ENCODE results near the gene ZNF892.
"Not testable (repeated sequence)": the region's sequence is repeated elsewhere in the genome, so short reads cannot be mapped to it uniquely, and the experiment has no call there.

The ZNF892 gene

DNA sequence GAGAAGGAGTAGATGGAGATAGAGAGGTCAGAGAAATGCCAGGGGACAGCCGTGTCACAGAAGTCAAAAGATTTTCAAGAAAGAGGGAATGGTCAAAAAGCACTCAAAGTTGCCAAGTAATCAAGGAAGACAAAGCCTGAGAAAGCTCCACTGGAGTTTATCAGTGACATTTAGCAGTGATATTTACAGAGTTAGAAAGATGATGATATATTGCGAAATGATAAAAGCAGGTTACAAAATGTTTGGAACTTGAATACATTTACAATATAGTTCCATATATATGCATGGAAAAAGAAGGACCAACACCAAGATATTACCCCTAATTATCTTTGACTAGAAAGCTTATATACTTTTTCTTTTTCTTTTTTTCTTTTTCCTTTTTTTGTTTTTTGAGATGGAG lies 21.3 kb upstream of the ZNF892 start:
- Histone ChIP-seq H4K20me1 (ENCODE audit: insufficient read depth, low read length, poor library complexity, severe bottlenecking) (no peaks in the 10 kb centered on the region), H3K36me3 (ENCODE audit: insufficient read depth, low read length) (peaks cover 15% of the 10 kb centered on the region; the same call in 1 of the 2 replicates), H3K4me1 (ENCODE audit: insufficient read depth, low read length, poor library complexity, severe bottlenecking) (no peaks in the 10 kb centered on the region)

GRCh38 chr2:95192956-95193355 lies 14.4 kb upstream of the ZNF892 start:
- H3K4me2 ChIP-seq (ENCODE audit: low read depth, low read length, poor library complexity, severe bottlenecking); H3F3A ChIP-seq (ENCODE audit: low read depth); H4K20me1 ChIP-seq (ENCODE audit: insufficient read depth, low read length, poor library complexity, severe bottlenecking); H3K9me2 ChIP-seq (replicated peaks; ENCODE audit: low read depth, low read length); H3K79me2 ChIP-seq (ENCODE audit: insufficient read depth, low read length); H3K9me3 ChIP-seq (ENCODE audit: insufficient read depth, low read depth, low read length); H3K9ac ChIP-seq (ENCODE audit: low read depth, low read length, poor library complexity, severe bottlenecking); H3K36me3 ChIP-seq (ENCODE audit: insufficient read depth, low read length); H3K4me3 ChIP-seq (ENCODE audit: low read length, poor library complexity, severe bottlenecking); H3K4me1 ChIP-seq (ENCODE audit: insufficient read depth, low read length, poor library complexity, severe bottlenecking); H2AFZ ChIP-seq (ENCODE audit: low read length); H3K27me3 ChIP-seq (ENCODE audit: insufficient read depth, low read length, poor library complexity, severe bottlenecking): not testable (repeated sequence)
- TF ChIP-seq, protein P1, sequence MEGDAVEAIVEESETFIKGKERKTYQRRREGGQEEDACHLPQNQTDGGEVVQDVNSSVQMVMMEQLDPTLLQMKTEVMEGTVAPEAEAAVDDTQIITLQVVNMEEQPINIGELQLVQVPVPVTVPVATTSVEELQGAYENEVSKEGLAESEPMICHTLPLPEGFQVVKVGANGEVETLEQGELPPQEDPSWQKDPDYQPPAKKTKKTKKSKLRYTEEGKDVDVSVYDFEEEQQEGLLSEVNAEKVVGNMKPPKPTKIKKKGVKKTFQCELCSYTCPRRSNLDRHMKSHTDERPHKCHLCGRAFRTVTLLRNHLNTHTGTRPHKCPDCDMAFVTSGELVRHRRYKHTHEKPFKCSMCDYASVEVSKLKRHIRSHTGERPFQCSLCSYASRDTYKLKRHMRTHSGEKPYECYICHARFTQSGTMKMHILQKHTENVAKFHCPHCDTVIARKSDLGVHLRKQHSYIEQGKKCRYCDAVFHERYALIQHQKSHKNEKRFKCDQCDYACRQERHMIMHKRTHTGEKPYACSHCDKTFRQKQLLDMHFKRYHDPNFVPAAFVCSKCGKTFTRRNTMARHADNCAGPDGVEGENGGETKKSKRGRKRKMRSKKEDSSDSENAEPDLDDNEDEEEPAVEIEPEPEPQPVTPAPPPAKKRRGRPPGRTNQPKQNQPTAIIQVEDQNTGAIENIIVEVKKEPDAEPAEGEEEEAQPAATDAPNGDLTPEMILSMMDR (conservative IDR thresholded peaks at IDR 0.05; ENCODE audit: low read length), result peak; percentile 41

More for the DNA sequence above, 21.3 kb upstream of the ZNF892 start:
- TF ChIP-seq, protein P1 (conservative IDR thresholded peaks at IDR 0.05; ENCODE audit: low read length), result no peak
- no peak for TF ChIP-seq EZH2phosphoT487 (IDR thresholded peaks at IDR 0.05; ENCODE audit: borderline replicate concordance)
- H3K79me2 ChIP-seq (ENCODE audit: insufficient read depth, low read length), result no peaks in the 10 kb centered on the region
- no peak overlapping the region for H3K9ac ChIP-seq (ENCODE audit: low read depth, low read length, poor library complexity, severe bottlenecking)
- H2AFZ ChIP-seq (ENCODE audit: low read length), result no peak overlapping the region
- H3K4me2 ChIP-seq (ENCODE audit: low read depth, low read length, poor library complexity, severe bottlenecking), result no peak overlapping the region
- no peak overlapping the region for H3K4me3 ChIP-seq (ENCODE audit: low read length, poor library complexity, severe bottlenecking)
- H3K9me3 ChIP-seq (ENCODE audit: insufficient read depth, low read depth, low read length), result no peaks in the 10 kb centered on the region
- H3K27me3 ChIP-seq (ENCODE audit: insufficient read depth, low read length, poor library complexity, severe bottlenecking), result no peaks in the 10 kb centered on the region
- no peaks in the 10 kb centered on the region for H3K9me2 ChIP-seq (replicated peaks; ENCODE audit: low read depth, low read length)
- H3F3A ChIP-seq (ENCODE audit: low read depth), result no peaks in the 10 kb centered on the region

DNA sequence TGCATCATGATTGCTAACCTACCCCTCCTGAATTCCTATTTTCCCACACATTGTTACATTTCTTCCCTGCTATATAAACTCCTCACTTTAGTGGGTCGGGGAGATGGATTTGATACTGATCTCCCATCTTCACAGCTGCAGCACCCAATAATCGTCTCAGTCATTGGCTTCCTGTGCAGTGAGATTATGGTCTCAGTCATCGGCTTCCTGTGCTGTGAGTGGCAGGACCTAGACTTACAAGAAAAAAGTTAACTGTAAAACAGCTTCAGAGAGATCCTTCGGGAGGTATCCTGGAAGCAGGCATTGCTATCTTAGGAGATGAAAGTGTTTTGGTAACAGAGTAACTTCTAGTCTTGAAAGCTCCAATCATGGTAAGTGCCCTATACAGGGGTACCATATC lies 3.4 kb upstream of the ZNF892 start:
- Histone ChIP-seq H3K9ac (ENCODE audit: low read depth, low read length, poor library complexity, severe bottlenecking) (peak overlapping the region; percentile 20), H3K4me3 (ENCODE audit: low read length, poor library complexity, severe bottlenecking) (peak overlapping the region; percentile 48), H3K36me3 (ENCODE audit: insufficient read depth, low read length) (no peaks in the 10 kb centered on the region), H3F3A (ENCODE audit: low read depth) (no peaks in the 10 kb centered on the region), H3K4me2 (ENCODE audit: low read depth, low read length, poor library complexity, severe bottlenecking) (peak overlapping the region; percentile 56), H2AFZ (ENCODE audit: low read length) (peak overlapping the region; percentile 65; the same call in 1 of the 2 replicates), H4K20me1 (ENCODE audit: insufficient read depth, low read length, poor library complexity, severe bottlenecking) (no peaks in the 10 kb centered on the region), H3K9me2 (replicated peaks; ENCODE audit: low read depth, low read length) (no peaks in the 10 kb centered on the region), H3K4me1 (ENCODE audit: insufficient read depth, low read length, poor library complexity, severe bottlenecking) (peaks cover 30% of the 10 kb centered on the region), H3K27me3 (ENCODE audit: insufficient read depth, low read length, poor library complexity, severe bottlenecking) (no peaks in the 10 kb centered on the region), H3K79me2 (ENCODE audit: insufficient read depth, low read length) (peaks cover 8% of the 10 kb centered on the region; the same call in 1 of the 2 replicates), H3K9me3 (ENCODE audit: insufficient read depth, low read depth, low read length) (no peaks in the 10 kb centered on the region)
- TF ChIP-seq, protein P1 (conservative IDR thresholded peaks at IDR 0.05; ENCODE audit: low read length), result no peak
- no peak for TF ChIP-seq EZH2phosphoT487 (IDR thresholded peaks at IDR 0.05; ENCODE audit: borderline replicate concordance)

Measured in Loucy (cell line).